Activated CD4-positive, CD25-positive, alpha-beta regulatory T cell treated with anti-CD3 and anti-CD28 coated beads, Interleukin-2, amount 50 U/mL, for 72 hours (primary cell): ENCODE measurements around the gene ZNF182.
"Not testable (repeated sequence)": the region's sequence is repeated elsewhere in the genome, so short reads cannot be mapped to it uniquely, and the experiment has no call there.

ENCODE experiments used
- DNase-seq: peaks from one replicate; pipeline ENCODE4 v3.0.0; 2021

ZNF182 gene

GRCh38 chrX:48003758-48004457 lies at the start of gene ZNF182:
TSS of gene ZNF182 (minus strand) at chrX:48003989. CDS start at chrX:48002609, 1,380 bp downstream.
- DNase-seq, result peak; percentile 85

- no peak for DNase-seq
Measured at GRCh38 chrX:48046846-48047245, 43.1 kb upstream of the ZNF182 start.

GRCh38 chrX:48045410-48046311 lies 41.9 kb upstream of the ZNF182 start:
- no peak for DNase-seq

GRCh38 chrX:48043056-48043455 lies 39.3 kb upstream of the ZNF182 start:
- DNase-seq, result no peak

- DNase-seq, result no peak
Measured at GRCh38 chrX:48035891-48036290, 32.1 kb upstream of the ZNF182 start.

- DNase-seq, result not testable (repeated sequence)
Measured at GRCh38 chrX:48030641-48031173, 26.9 kb upstream of the ZNF182 start.

GRCh38 chrX:48030237-48030636 lies 26.4 kb upstream of the ZNF182 start:
- no peak for DNase-seq

GRCh38 chrX:48028091-48028490 lies 24.3 kb upstream of the ZNF182 start:
- DNase-seq, result no peak

- DNase-seq, result not testable (repeated sequence)
Measured at GRCh38 chrX:48027545-48027944, 23.8 kb upstream of the ZNF182 start.

GRCh38 chrX:48025561-48025960 lies 21.8 kb upstream of the ZNF182 start:
- no peak for DNase-seq

GRCh38 chrX:48022738-48023137 lies 18.9 kb upstream of the ZNF182 start:
- DNase-seq, result no peak

- DNase-seq, result no peak
Measured at GRCh38 chrX:48022100-48022499, 18.3 kb upstream of the ZNF182 start.

GRCh38 chrX:48021026-48021900 lies 17.5 kb upstream of the ZNF182 start:
- peak; percentile 74 for DNase-seq

- DNase-seq, result not testable (repeated sequence)
Measured at GRCh38 chrX:48020472-48020871, 16.7 kb upstream of the ZNF182 start.

GRCh38 chrX:48019892-48020291 lies 16.1 kb upstream of the ZNF182 start:
- not testable (repeated sequence) for DNase-seq

GRCh38 chrX:48016583-48017310 lies 13.0 kb upstream of the ZNF182 start:
- not testable (repeated sequence) for DNase-seq

- not testable (repeated sequence) for DNase-seq
Measured at GRCh38 chrX:48009445-48009960, 5.7 kb upstream of the ZNF182 start.

GRCh38 chrX:48006688-48007087 lies 2.9 kb upstream of the ZNF182 start, which contains the start of gene SPACA5:
TSS of gene SPACA5 (plus strand) at chrX:48006988. CDS start at chrX:48007803, 815 bp downstream.
- not testable (repeated sequence) for DNase-seq

GRCh38 chrX:48003367-48003757 lies 427 bp downstream of the ZNF182 start:
- peak; percentile 39 for DNase-seq

GRCh38 chrX:48002929-48003328 lies 860 bp downstream of the ZNF182 start:
- no peak for DNase-seq

- DNase-seq, result no peak
Measured at GRCh38 chrX:48002319-48002718, 1.5 kb downstream of the ZNF182 start.

GRCh38 chrX:48001260-48001659 lies 2.5 kb downstream of the ZNF182 start:
- DNase-seq, result no peak
